GM12892 (cell line): ENCODE data around the gene XPO4.
A peak's percentile ranks its signal among the peaks of the same experiment; 100 is the strongest.
"Not testable (repeated sequence)": the region's sequence is repeated elsewhere in the genome, so short reads cannot be mapped to it uniquely, and the experiment has no call there.

ENCODE experiments used
- DNase-seq: peaks from one replicate; pipeline ENCODE4 v3.0.0; 2011; ENCODE audit not compliant: insufficient read length
- FAIRE-seq: peaks from 2 replicates; lab custom pipeline; 2011; peaks lifted over from hg19 to GRCh38; lab: Jason Lieb, UNC
- POLR2A ChIP-seq: IDR thresholded peaks from 2 replicates; pipeline ENCODE4 v1.6.1; 2011; ENCODE audit warnings: low read depth, low read length, control low read depth
- POLR2AphosphoS5 ChIP-seq: IDR thresholded peaks from 2 replicates; pipeline ENCODE4 v1.6.1; 2011; ENCODE audit warnings: low read depth, low read length, control low read depth
- TAF1 ChIP-seq: IDR thresholded peaks from 2 replicates; pipeline ENCODE4 v1.6.1; 2011; ENCODE audit warnings: low read depth, mild to moderate bottlenecking, control low read depth, low read length, borderline replicate concordance

XPO4 gene

DNA sequence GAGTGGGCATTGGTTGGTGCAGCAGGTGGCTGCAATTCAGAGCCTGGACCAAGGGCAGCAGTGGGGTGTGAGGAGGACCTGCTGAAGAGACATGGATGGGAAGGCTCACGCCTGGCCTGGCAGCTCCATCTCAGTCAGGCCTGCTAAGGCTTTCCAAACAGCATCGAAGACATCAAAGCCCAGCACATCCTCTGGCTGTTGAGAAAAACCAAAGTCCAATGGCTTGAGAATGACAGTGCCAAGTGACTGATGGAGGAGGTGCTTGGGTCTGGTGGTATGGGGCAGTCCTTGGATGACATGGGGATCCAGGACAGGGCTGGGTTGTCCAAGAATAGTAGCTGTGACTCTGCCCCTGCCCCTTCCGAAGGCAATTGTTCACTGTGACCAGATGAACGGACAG is 19.0 kb upstream of the XPO4 start:
- FAIRE-seq, result no peak
- TF ChIP-seq POLR2AphosphoS5 (no peak), POLR2A (no peak), TAF1 (no peak)
- no peak for DNase-seq

GRCh38 chr13:20915676-20916075 is 13.1 kb upstream of the XPO4 start:
- FAIRE-seq, DNase-seq: not testable (repeated sequence)

DNA sequence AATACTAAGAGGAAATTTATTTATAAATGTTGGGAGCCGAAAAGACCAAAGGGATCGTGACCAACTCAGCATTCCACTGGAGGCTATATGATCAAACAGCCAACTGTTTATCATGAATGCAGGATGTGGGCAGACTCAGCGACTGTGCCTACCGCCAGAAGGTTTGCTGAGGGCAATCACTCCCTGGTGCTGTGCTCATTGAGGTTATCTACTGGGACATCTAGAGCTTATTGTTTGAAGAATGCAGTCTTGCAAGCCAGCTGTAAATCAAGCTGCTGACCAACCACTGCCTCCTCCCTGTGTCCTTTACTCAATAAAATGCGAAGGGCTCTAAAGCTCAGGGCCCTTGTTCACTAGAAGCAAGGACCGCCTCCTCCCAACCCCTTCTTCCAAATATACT is 8.5 kb upstream of the XPO4 start:
- no peak for DNase-seq
- TF ChIP-seq POLR2A, result no peak
- TF ChIP-seq POLR2AphosphoS5, result no peak
- TF ChIP-seq TAF1, result no peak
- FAIRE-seq, result no peak

- FAIRE-seq (no peak), DNase-seq (no peak)
- TF ChIP-seq TAF1, result no peak
- TF ChIP-seq POLR2AphosphoS5, result no peak
- no peak for TF ChIP-seq POLR2A
These were observed 6.4 kb upstream of the XPO4 start for GRCh38 chr13:20908714-20909497.

- no peak for DNase-seq
- FAIRE-seq, result no peak
- TF ChIP-seq POLR2A (no peak), POLR2AphosphoS5 (no peak), TAF1 (no peak)
These were observed 2.4 kb upstream of the XPO4 start for GRCh38 chr13:20904908-20905307.

DNA sequence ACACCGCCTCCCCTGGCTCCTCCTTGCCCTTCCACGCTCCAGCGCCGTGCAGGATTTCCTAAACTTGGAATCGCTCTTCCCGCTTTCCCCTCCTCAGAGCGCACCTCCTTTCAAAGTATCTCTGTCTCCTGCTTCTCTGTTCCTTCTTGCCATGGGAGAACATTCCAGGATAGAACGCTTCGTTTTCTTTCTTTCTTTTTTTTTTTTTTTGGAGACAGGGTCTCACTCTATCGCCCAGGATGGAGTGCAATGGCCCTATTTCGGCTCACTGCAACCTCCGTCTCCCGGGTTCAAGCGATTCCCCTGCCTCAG is 574 bp upstream of the XPO4 start:
- no peak for DNase-seq
- no peak for TF ChIP-seq POLR2A
- no peak for TF ChIP-seq TAF1
- TF ChIP-seq POLR2AphosphoS5, result no peak
- no peak for FAIRE-seq

DNA sequence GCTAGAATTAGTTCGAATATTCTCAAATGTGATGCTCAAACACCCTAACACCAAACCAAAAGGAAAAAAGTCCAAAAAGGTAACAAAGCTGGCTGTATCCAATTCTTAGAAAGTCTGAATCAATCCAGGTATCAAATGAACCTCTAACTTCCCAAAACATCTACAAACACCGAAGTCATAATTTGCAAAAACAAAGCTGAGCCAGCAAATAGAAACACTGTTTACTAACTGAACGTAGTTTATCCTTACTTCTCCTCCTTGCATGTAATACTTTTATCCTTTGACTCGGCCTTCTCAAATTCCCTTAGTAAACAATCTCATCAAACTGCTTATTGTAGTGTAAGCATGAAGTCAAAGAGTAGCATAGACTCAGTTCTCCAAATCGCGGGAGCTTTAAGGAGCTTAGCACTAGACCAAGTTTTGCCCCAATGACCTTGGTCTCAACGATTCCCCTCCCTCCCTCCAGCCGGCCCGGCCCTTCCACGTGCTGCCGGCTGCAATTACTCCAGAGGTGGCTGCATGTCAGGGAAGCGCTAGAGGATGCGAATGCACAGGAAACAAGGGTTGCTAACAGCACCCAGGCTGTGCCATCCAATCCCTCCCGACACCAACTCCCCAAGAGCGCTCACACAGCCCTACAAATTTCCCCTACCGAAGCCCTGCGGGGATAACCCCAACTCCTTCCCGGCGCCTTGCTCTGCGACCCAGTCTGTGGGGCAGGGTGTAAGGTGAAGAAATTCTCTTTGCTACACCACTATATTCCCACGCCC is 693 bp downstream of the XPO4 start:
- DNase-seq (peak; percentile 19), FAIRE-seq (peak; percentile 21)
- TF ChIP-seq POLR2A (no peak), TAF1 (no peak), POLR2AphosphoS5 (no peak; the same call in 1 of the 2 replicates)

DNA sequence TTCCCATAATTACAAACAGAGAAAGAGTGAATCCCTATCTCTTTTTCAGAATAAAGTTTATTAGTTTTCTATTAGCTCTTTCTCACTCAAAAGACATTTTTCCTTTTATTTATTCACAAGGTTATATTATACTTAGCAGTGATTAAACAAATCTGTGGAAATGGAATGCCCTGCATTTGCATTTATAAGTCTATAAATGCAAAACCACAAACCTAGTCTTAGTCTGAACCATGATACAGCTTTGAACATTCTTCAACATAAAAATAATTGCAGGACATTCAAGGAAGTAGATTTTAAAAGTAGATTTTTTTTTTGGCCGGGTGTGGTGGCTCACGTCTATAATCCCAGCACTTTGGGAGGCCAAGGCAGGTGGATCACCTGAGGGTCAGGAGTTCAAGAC is 8.3 kb downstream of the XPO4 start:
- no peak for DNase-seq
- TF ChIP-seq POLR2A (no peak), TAF1 (no peak), POLR2AphosphoS5 (no peak)
- FAIRE-seq, result no peak

DNA sequence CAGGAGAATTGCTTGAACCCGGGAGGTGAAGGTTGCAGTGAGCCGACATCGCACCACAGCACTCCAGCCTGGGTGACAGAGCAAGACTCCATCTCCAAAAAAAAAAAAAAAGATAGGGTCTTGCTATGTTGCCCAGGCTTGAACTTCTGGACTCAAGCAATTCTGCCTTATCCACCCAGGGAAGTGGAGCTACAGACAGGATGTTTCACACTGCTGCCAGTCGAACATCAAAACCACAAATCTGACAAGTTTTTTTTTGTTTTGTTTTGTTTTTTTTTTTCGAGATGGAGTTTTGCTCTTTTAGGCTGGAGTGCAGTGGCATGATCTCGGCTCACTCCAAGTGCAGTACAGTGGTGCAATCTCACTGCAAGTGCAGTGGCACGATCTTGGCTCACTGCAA is 10.8 kb downstream of the XPO4 start:
- TF ChIP-seq POLR2AphosphoS5 (no peak), TAF1 (no peak), POLR2A (no peak)
- DNase-seq (no peak), FAIRE-seq (no peak)

DNA sequence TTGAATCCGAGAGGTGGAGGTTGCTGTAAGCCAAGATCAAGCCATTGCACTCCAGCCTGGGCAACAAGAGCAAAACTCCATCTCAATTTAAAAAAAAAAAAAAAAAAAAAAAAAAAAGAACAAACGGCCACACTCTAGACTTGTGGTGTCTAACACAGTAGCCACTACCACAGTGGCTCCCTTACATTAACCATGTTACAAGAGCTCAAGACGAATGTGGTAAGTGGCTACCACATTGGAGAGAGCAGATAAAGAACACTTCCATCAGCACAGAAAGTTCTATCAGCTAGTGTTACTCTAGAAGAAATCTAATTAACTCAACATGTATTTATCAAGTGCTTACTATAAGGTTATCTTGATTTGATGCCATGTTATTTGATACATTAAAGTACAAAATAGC is 11.5 kb downstream of the XPO4 start:
- DNase-seq, result no peak
- no peak for TF ChIP-seq POLR2A
- TF ChIP-seq POLR2AphosphoS5, result no peak
- TF ChIP-seq TAF1, result no peak
- no peak for FAIRE-seq

- not testable (repeated sequence) for DNase-seq, FAIRE-seq
These were observed 12.0 kb downstream of the XPO4 start for GRCh38 chr13:20890540-20890939.

- DNase-seq (no peak), FAIRE-seq (no peak)
- no peak for TF ChIP-seq POLR2AphosphoS5
- TF ChIP-seq POLR2A, result no peak
- no peak for TF ChIP-seq TAF1
These were observed 20.3 kb downstream of the XPO4 start for GRCh38 chr13:20882206-20882605.
